ENCODE measurements around the gene COL18A1.
"Not testable (repeated sequence)": the region's sequence is repeated elsewhere in the genome, so short reads cannot be mapped to it uniquely, and the experiment has no call there.

The COL18A1 gene

DNA sequence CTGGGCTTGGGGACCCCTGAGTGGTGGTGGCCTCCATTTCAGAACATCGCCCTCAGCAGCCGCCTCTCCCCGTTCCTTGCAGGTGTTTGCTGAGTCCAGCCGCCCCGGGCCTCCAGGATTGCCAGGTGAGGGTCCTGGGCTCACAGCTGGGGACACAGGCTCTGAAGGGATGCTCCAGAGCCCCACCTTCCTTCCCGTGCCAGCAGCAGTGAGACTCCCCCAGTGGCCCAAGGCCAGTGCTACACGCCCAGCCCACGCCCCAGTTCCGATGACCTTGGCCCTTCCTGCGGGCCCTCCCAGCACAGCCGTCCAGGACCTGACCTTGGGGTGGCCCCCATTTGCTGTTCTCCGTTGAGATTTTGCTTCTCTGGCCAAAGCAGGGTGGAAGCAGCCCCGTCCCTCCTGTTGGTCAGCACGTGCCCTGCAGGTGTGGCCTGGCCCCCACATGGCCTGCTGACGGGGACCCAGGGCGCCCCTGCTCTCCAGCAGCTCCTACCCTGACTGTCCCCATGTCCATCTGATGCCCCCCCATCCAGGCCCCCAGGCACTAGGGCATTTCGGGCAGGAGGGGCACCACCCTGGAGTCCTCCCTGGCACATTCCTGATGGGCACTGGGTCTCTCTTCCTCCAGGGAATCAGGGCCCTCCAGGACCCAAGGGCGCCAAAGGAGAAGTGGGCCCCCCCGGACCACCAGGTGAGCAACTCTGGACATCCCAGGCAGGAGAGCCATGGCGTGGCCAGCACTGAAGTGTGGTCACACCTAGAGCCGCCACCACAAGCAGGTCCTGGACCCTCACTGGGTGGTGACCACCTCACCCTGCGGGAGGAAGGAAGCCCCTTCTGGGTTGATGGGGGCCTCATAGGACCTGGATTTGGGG, 92.2 kb downstream of the COL18A1 start:
- DNase-seq, result no peak

GRCh38 chr21:45497846-45498645, 93.1 kb downstream of the COL18A1 start:
- no peak for DNase-seq

DNA sequence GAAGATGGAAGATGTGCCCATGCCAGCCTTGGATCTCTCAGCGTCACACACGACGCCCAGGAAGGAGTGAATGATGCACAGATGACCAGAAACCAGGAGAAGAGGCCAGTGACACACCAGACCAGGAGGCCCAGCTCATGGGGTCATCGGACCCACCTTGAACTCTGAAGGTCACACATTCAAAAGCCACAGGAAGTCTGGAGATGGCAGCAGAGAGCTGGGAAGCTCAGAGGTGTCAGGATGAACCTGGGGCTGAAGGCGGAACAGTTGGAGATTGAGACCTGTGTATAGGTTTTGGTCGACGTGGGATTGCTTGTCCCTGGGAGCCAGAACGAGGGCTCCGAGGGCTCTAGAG, 93.7 kb downstream of the COL18A1 start:
- DNase-seq, result no peak

DNA sequence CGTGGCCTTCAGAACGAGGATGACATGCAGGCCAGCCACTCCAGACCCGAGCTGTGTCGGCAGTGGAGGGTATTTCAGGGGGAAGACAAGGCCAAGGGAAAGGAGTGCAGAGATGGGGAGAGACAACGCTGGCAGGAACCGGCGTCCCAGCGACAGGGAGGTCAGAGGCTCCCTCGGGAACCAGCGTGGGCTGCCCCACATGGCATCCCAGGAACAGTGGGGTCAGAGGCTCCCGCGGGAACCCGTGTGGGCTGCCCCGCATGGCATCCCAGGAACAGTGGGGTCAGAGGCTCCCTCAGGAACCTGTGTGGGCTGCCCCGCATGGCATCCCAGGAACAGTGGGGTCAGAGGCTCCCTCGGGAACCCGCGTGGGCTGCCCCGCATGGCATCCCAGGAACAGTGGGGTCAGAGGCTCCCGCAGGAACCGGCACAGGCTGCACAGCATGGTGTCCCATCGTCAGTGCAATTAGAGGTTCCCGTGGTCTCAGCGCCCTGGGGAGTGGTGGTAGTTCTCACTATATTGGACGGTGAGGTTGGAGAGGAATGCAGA, 94.3 kb downstream of the COL18A1 start:
- DNase-seq, result no peak

DNA sequence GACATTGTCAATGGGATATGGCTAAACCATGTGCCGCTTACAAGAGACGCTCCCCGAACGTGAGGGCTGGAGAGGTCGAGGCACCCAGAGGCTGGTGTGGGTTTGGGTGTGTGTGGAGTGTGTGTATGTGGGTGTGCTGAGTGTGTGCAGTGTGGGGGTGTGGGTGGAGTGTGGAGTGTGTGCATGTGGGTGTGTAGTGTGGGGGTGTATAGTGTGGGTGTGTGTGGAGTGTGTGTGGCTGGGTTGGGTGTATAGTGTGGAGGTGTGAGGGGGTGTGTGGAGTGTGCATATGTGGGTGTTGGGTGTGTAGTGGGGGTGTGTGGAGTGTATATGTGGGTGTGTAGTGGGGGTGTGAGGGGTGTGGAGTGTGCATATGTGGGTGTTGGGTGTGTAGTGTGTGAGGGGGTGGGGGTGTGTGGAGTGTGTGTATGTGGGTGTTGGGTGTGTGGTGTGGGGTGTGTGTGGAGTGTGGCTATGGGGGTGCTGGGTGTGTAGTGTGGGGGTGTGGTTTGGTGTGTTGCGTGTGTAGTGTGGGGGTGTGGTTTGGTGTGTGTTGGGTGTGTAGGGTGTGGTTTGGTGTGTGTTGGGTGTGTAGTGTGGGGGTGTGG, 95.1 kb downstream of the COL18A1 start:
- no peak for DNase-seq

- not testable (repeated sequence) for DNase-seq
Observed at GRCh38 chr21:45501081-45502005, 96.4 kb downstream of the COL18A1 start.

DNA sequence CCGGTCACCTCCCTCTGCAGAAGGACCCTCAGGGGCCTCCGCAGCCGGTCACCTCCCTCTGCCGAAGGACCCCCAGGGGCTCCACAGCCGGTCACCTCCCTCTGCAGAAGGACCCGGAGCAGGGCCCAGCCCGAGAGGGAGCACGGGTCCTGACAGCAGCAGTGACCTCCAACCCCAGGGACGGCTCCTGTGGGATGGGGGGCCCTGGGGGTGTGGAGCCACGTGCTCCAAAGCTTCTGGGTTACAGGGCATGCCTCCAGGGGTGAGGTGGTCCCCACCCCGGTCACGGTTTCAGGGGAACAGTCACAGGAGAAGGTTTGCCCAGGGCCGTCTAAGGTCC, 97.0 kb downstream of the COL18A1 start:
- DNase-seq, result no peak

- DNase-seq, result no peak
Observed at GRCh38 chr21:45502600-45502999, 97.6 kb downstream of the COL18A1 start.

DNA sequence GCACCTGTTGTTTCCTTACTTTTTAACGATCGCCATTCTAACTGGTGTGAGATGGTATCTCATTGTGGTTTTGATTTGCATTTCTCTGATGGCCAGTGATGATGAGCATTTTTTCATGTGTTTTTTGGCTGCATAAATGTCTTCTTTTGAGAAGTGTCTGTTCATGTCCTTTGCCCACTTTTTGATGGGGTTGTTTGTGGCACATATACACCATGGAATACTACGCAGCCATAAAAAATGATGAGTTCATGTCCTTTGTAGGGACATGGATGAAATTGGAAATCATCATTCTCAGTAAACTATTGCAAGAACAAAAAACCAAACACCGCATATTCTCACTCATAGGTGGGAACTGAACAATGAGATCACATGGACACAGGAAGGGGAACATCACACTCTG, 98.3 kb downstream of the COL18A1 start:
- DNase-seq, result not testable (repeated sequence)

DNA sequence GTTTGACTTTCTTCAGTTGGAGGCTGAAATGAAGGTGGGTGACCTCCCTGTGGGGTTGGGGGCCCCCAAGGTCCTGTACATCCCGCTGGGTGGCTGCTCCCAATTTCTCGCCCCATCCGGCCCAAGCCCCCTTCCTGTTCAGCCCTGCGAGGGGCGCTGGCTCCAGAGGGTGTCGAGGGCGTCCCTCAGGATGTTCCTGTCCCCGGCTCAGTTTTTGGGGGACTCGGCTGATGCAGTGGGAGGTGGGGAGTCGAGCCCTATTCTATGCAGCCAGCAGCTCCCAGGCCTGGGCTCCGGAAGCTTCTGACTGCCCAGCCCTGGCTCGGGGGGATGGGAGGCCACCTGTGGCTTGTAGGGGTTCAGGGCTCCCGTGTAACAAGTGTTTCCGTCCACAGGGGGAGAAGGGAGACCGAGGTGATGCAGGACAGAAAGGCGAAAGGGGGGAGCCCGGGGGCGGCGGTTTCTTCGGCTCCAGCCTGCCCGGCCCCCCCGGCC, 99.1 kb downstream of the COL18A1 start:
- DNase-seq, result no peak

- DNase-seq, result no peak
Observed at GRCh38 chr21:45504516-45505415, 99.8 kb downstream of the COL18A1 start.

GRCh38 chr21:45505416-45506021, 100.6 kb downstream of the COL18A1 start:
- no peak for DNase-seq

DNA sequence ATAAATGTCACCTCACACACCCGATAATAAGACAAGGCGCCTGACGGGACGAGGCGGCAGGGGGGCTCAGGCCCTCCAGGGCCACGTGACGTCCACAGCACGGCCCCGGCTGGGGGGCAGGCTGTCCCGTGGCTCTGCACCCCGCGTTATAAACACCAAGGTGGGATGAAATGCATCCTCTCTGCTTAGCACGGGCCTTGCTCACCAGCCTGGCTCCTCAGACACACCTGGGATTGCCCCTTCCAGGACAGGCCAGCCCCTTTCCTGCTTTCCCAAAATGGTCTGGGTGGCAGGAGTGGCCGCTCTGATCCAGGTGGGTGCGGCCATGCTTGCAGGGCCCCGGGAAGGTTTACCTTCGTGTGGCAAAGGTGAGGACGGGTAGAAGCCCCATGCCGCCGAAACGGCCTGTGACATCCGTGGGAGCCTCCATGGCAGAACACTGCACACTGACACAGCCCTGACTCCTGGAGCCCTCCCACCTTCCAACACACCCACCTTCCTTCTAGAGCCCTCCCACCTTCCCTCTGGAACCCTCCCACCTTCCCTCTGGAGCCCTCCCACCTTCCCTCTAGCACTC, 101.4 kb downstream of the COL18A1 start:
- no peak for DNase-seq

GRCh38 chr21:45506836-45507522, 102.0 kb downstream of the COL18A1 start:
- DNase-seq, result no peak

GRCh38 chr21:45507523-45507875, 102.5 kb downstream of the COL18A1 start:
- DNase-seq, result no peak

DNA sequence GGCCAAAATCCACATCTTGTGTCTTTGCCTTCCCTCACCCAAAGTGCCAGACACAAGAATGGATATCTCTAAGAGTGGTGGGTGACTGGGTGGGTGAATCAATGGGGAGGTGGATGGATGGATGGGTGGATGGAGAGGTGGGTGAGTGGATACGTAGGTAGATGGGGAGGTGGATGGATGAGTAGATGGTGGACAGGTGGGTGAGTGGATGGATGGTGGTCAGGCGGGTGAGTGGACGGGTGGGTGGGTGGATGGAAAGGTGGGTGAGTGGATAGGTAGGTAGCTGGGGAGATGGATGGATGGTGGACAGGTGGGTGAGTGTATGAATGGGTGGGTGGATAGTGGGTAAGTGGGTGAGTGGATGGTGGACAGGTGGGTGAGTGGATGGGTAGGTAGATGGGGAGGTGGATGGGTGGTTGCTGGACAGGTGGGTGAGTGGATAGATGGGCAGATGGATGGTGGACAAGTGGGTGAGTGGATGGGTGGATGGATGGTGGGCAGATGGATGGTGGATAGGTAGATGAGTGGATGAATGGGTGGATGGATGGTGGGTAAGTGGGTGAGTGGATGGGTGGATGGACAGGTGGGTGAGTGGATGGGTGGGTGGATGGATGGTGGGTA, 103.0 kb downstream of the COL18A1 start:
- no peak for DNase-seq

DNA sequence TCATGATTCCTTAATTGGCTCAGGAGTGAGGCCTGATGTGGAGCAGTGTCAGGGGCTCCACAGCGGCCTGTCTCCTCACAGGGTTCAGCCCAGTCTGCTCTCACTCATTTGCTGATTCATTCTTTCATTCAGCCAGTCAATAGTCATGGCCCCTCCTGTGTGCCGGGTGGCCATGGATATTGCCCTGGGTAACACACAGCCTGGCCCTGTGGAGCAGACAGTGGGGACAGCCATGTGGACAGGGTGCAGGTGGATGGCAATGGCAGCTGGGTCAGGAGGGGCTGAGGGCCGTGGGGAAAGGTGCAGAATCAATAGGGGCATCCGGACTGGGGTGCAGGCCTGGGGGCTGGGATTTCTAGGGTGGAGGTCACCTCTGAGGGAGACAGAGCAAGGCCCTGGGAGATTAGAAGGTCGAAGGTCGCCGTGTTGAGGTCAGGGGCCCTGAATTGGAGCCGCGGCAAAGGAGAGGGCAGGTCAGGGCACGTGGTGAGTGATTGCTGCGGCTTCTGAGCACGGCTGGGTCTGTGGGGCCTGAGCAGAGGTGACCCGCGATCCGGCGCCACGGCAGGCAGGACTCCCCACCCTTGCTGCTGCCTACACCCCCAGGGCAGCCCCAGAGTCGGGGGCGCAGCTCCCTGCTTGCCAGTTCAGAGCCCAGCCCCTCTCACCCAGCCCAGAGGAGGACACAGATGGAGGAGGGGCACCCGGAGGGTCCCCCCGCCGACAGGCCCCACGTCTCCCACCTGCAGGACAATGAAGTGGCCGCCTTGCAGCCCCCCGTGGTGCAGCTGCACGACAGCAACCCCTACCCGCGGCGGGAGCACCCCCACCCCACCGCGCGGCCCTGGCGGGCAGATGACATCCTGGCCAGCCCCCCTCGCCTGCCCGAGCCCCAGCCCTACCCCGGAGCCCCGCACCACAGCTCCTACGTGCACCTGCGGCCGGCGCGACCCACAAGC, 103.9 kb downstream of the COL18A1 start:
- DNase-seq, result no peak

All from NCI-H1417 treated with DMSO at 0.1 percent for 48 hours (cell line).